M059J (cell line): ENCODE measurements around the gene GUSB. TPM values are rescaled to one million over a fixed set of nuclear protein-coding genes. Genes with fewer than 3 reads are reported as not detected.
"Not testable (repeated sequence)": the region's sequence is repeated elsewhere in the genome, so short reads cannot be mapped to it uniquely, and the experiment has no call there.

ENCODE experiments used
- DNase-seq: peaks from one replicate; pipeline ENCODE4 v3.0.0-alpha.2; 2012; ENCODE audit warnings: low read depth
- total RNA-seq: library from RNA; depleted of rRNA; stranded (reverse); fragments of >200 nt; shearing (Covaris generic); gene quantifications from 2 replicates; pipeline ENCODE4 v1.2.3, GENCODE V29; 2014

The GUSB gene
- total RNA-seq, 1 experiment from 2014 or later = 52.8 TPM

- no peak for DNase-seq
Observed at GRCh38 chr7:65975814-65976445, 6.1 kb downstream of the GUSB start.

- DNase-seq = no peak
Observed at GRCh38 chr7:65974876-65975275, 7.1 kb downstream of the GUSB start.

GRCh38 chr7:65974191-65974801 lies 7.7 kb downstream of the GUSB start:
- no peak for DNase-seq

- DNase-seq = no peak
Observed at GRCh38 chr7:65972976-65973375, 9.0 kb downstream of the GUSB start.

- no peak for DNase-seq
Observed at GRCh38 chr7:65971021-65971420, 11.0 kb downstream of the GUSB start.

GRCh38 chr7:65968256-65969185 lies 13.5 kb downstream of the GUSB start:
- DNase-seq = no peak

- DNase-seq = no peak
Observed at GRCh38 chr7:65967361-65968155, 14.5 kb downstream of the GUSB start.

GRCh38 chr7:65966146-65966545 lies 15.9 kb downstream of the GUSB start:
- DNase-seq = no peak

GRCh38 chr7:65964671-65965070 lies 17.3 kb downstream of the GUSB start:
- DNase-seq = not testable (repeated sequence)

GRCh38 chr7:65962033-65962432 lies 20.0 kb downstream of the GUSB start:
- DNase-seq = no peak

GRCh38 chr7:65960351-65961074 lies 21.5 kb downstream of the GUSB start:
- DNase-seq = no peak

- DNase-seq = no peak
Observed at GRCh38 chr7:65955718-65956117, 26.3 kb downstream of the GUSB start.

- DNase-seq = no peak
Observed at GRCh38 chr7:65953890-65954450, 28.0 kb downstream of the GUSB start.

GRCh38 chr7:65953001-65953720 lies 28.9 kb downstream of the GUSB start:
- DNase-seq = no peak

GRCh38 chr7:65951837-65952578 lies 30.0 kb downstream of the GUSB start:
- peak; percentile 16 for DNase-seq

GRCh38 chr7:65946904-65947303 lies 35.1 kb downstream of the GUSB start:
- peak; percentile 77 for DNase-seq

GRCh38 chr7:65945787-65946186 lies 36.2 kb downstream of the GUSB start:
- DNase-seq = not testable (repeated sequence)

- DNase-seq = no peak
Observed at GRCh38 chr7:65938336-65938895, 43.6 kb downstream of the GUSB start.

GRCh38 chr7:65937296-65937695 lies 44.7 kb downstream of the GUSB start:
- no peak for DNase-seq
